ENCODE results near the gene IL34. TPM values are rescaled to one million over a fixed set of nuclear protein-coding genes. Genes with fewer than 3 reads are reported as not detected.

Gene IL34
- total and polyA plus RNA-seq, 2 of the 13 experiments (the other 11 are each of a cell fraction or from before 2014, with no cell fraction given): 1.2 to 1.3 TPM

DNA sequence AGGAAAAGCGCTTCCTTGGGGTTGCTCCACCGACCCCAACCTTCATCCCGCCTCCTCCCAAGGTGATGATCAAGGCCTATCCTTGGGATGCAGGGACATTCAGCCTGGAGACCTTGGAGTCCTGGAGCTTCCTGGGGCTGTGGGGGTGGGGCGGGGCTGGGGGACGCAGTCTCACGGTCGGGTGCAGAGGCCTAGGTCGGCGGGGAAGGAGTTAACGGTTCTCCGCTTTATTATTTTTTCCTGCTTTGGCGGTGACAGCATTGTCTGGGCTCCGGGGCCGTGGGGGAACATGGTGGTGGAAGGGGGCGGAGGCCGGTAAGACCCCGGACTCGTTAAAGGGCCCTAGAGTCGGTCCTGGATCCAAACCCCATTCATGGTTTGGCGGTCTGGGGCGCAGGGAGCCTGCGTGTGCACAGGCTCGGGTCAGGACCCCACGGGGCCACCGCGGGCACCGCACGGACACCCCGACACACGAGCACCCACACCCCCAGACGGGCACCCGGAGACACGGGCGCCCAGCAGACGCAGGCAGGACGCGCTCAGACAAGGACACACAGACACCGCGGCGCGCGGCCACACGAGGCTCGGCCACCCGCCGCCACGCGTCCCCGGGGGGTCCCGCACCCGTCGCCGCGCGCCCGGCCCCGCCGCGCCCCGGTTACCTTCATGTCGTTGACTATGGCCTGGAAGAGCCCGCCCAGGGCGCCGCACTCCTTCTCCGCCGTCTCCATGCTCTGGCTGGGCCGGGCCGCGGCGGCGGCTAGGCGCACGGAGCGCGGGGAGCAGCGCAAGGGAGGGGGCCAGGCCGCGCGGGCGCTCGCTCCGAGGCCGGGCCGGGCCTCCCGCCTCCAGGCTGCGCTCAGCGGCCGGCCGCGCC lies 38.9 kb downstream of the IL34 start (continued):
- TF ChIP-seq, protein P1, sequence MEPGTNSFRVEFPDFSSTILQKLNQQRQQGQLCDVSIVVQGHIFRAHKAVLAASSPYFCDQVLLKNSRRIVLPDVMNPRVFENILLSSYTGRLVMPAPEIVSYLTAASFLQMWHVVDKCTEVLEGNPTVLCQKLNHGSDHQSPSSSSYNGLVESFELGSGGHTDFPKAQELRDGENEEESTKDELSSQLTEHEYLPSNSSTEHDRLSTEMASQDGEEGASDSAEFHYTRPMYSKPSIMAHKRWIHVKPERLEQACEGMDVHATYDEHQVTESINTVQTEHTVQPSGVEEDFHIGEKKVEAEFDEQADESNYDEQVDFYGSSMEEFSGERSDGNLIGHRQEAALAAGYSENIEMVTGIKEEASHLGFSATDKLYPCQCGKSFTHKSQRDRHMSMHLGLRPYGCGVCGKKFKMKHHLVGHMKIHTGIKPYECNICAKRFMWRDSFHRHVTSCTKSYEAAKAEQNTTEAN (CRISPR knock-in tag; conservative IDR thresholded peaks at IDR 0.05): no peak
- TF ChIP-seq ZNF383 (CRISPR knock-in tag; IDR thresholded peaks at IDR 0.05; ENCODE audit: borderline replicate concordance): no peak
- no peak for TF ChIP-seq CBX5 (CRISPR knock-in tag; IDR thresholded peaks at IDR 0.05; ENCODE audit: borderline replicate concordance)
- no peak for TF ChIP-seq ZFP36 (IDR thresholded peaks at IDR 0.05; ENCODE audit: borderline replicate concordance, low read depth, low read length, partially characterized antibody)
- peak; percentile 48; the same call in 1 of the 2 replicates for TF ChIP-seq ZMAT3 (CRISPR knock-in tag; conservative IDR thresholded peaks at IDR 0.05)
- TF ChIP-seq SNAI1 (CRISPR knock-in tag; IDR thresholded peaks at IDR 0.05; ENCODE audit: borderline replicate concordance): no peak
- TF ChIP-seq, protein P2, sequence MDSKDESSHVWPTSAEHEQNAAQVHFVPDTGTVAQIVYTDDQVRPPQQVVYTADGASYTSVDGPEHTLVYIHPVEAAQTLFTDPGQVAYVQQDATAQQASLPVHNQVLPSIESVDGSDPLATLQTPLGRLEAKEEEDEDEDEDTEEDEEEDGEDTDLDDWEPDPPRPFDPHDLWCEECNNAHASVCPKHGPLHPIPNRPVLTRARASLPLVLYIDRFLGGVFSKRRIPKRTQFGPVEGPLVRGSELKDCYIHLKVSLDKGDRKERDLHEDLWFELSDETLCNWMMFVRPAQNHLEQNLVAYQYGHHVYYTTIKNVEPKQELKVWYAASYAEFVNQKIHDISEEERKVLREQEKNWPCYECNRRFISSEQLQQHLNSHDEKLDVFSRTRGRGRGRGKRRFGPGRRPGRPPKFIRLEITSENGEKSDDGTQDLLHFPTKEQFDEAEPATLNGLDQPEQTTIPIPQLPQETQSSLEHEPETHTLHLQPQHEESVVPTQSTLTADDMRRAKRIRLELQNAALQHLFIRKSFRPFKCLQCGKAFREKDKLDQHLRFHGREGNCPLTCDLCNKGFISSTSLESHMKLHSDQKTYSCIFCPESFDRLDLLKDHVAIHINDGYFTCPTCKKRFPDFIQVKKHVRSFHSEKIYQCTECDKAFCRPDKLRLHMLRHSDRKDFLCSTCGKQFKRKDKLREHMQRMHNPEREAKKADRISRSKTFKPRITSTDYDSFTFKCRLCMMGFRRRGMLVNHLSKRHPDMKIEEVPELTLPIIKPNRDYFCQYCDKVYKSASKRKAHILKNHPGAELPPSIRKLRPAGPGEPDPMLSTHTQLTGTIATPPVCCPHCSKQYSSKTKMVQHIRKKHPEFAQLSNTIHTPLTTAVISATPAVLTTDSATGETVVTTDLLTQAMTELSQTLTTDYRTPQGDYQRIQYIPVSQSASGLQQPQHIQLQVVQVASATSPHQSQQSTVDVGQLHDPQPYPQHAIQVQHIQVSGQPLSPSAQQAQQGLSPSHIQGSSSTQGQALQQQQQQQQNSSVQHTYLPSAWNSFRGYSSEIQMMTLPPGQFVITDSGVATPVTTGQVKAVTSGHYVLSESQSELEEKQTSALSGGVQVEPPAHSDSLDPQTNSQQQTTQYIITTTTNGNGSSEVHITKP (CRISPR knock-in tag; IDR thresholded peaks at IDR 0.05; ENCODE audit: low read depth): no peak
- TF ChIP-seq HNRNPK (IDR thresholded peaks at IDR 0.05; ENCODE audit: low read depth, low read length, poor library complexity, severe bottlenecking): no peak
- no peak for TF ChIP-seq MBNL3 (CRISPR knock-in tag; conservative IDR thresholded peaks at IDR 0.05)
- TF ChIP-seq ZNF510 (CRISPR knock-in tag; IDR thresholded peaks at IDR 0.05; ENCODE audit: low read depth): no peak
- peak; percentile 57; the same call in 1 of the 2 replicates for TF ChIP-seq ZNF543 (CRISPR knock-in tag; IDR thresholded peaks at IDR 0.05)
- TF ChIP-seq, protein P3, sequence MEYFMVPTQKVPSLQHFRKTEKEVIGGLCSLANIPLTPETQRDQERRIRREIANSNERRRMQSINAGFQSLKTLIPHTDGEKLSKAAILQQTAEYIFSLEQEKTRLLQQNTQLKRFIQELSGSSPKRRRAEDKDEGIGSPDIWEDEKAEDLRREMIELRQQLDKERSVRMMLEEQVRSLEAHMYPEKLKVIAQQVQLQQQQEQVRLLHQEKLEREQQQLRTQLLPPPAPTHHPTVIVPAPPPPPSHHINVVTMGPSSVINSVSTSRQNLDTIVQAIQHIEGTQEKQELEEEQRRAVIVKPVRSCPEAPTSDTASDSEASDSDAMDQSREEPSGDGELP (IDR thresholded peaks at IDR 0.05; ENCODE audit: borderline replicate concordance, low read depth): no peak
- TF ChIP-seq, protein P4, sequence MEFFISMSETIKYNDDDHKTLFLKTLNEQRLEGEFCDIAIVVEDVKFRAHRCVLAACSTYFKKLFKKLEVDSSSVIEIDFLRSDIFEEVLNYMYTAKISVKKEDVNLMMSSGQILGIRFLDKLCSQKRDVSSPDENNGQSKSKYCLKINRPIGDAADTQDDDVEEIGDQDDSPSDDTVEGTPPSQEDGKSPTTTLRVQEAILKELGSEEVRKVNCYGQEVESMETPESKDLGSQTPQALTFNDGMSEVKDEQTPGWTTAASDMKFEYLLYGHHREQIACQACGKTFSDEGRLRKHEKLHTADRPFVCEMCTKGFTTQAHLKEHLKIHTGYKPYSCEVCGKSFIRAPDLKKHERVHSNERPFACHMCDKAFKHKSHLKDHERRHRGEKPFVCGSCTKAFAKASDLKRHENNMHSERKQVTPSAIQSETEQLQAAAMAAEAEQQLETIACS (CRISPR knock-in tag; IDR thresholded peaks at IDR 0.05): no peak
- TF ChIP-seq, protein P5, sequence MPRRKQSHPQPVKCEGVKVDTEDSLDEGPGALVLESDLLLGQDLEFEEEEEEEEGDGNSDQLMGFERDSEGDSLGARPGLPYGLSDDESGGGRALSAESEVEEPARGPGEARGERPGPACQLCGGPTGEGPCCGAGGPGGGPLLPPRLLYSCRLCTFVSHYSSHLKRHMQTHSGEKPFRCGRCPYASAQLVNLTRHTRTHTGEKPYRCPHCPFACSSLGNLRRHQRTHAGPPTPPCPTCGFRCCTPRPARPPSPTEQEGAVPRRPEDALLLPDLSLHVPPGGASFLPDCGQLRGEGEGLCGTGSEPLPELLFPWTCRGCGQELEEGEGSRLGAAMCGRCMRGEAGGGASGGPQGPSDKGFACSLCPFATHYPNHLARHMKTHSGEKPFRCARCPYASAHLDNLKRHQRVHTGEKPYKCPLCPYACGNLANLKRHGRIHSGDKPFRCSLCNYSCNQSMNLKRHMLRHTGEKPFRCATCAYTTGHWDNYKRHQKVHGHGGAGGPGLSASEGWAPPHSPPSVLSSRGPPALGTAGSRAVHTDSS (CRISPR knock-in tag; conservative IDR thresholded peaks at IDR 0.05): no peak
- no peak for TF ChIP-seq ZIK1 (CRISPR knock-in tag; IDR thresholded peaks at IDR 0.05; ENCODE audit: borderline replicate concordance, low read depth)
- 0 out of 2 replicates have a peak, but pooled peaks have one; percentile 2 for TF ChIP-seq HNF4A (CRISPR knock-in tag; IDR thresholded peaks at IDR 0.05)
- no peak for TF ChIP-seq ZNF614 (CRISPR knock-in tag; IDR thresholded peaks at IDR 0.05; ENCODE audit: borderline replicate concordance)
- TF ChIP-seq RFXANK (CRISPR knock-in tag; IDR thresholded peaks at IDR 0.05): no peak
- no peak for TF ChIP-seq NFIC (IDR thresholded peaks at IDR 0.05; ENCODE audit: low read length)
- no peak for TF ChIP-seq ZNF264 (CRISPR knock-in tag; IDR thresholded peaks at IDR 0.05)
